HG03575 (cell line): ENCODE measurements around the gene GLE1.
"Not testable (repeated sequence)": the region's sequence is repeated elsewhere in the genome, so short reads cannot be mapped to it uniquely, and the experiment has no call there.

Experiments
- ATAC-seq: cut with Tn5 transposase; IDR thresholded peaks from one replicate; pipeline ENCODE4 v1.9.1; 2021; ENCODE audit not compliant: unreplicated experiment, insufficient number of reproducible peaks, low FRiP score; ENCODE audit errors: extremely low read depth

GLE1 gene

DNA sequence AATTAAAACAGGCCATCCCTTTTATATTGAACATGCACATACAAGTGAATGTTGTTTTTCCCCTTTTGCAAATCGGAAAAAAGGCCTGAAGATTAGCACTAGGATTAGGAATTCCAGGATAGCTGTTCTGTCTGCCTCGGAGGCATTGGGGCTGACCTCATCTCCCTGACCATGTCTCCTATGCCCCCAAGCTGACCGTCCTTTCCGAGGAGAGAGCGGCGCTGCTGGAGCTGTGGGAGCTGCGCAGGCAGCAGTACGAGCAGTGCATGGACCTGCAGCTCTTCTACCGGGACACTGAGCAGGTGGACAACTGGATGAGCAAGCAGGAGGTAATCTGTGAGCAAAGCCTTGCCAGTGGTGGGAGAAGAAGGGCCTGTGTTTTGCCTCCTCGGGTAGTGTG, 76.2 kb downstream of the GLE1 start:
- ATAC-seq = no peak

DNA sequence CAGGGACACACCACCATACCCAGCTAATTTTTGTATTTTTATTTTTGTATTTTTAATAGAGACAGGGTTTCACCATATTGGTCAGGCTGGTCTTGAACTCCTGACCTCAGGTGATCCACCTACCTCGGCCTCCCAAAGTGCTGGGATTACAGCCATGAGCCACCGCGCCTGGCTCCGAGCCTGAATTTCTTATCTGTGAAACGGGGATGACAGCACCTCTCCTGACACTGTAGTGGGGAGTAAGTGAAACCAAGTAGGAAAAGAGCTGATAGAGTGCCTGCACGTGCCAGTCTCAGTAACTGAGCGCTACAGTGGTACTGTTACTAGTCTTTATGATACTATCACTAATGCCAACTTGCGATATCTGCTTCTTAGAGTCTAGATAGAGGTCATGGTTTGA, 80.6 kb downstream of the GLE1 start:
- ATAC-seq = not testable (repeated sequence)

DNA sequence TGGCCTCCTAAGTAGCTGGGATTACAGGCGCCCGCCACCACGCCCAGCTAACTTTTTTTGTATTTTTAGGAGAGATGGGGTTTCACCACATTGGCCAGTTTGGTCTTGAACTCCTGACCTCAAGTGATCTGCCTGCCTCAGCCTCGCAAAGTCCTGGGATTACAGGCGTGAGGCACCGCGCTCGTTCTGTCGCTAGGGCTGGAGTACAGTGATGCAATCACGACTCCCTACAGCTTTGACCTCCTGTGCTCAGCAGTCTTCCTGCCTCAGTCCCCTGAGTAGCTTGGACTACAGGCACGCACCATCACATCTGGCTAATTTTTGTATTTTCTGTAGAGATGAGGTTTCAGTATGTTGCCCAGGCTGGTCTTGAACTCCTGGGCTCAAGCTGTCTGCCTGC, 82.4 kb downstream of the GLE1 start:
- not testable (repeated sequence) for ATAC-seq

DNA sequence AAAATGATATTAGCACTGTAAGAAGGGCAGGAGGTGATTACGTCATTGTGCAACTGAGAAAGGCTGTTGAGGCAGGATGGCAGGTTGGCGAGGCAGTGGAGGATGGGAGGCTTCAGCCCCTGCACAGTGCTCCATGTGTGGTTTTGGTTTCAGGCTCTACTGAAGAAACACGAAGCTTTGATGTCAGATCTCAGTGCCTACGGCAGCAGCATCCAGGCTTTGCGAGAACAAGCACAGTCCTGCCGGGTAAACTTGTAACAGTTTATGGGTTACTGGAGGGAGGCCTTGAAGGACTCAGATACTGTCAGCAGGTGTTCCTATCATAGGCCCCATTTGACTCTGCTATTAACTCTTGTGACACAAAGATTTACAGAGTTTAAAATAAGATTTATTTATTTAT, 82.9 kb downstream of the GLE1 start:
- ATAC-seq = no peak

DNA sequence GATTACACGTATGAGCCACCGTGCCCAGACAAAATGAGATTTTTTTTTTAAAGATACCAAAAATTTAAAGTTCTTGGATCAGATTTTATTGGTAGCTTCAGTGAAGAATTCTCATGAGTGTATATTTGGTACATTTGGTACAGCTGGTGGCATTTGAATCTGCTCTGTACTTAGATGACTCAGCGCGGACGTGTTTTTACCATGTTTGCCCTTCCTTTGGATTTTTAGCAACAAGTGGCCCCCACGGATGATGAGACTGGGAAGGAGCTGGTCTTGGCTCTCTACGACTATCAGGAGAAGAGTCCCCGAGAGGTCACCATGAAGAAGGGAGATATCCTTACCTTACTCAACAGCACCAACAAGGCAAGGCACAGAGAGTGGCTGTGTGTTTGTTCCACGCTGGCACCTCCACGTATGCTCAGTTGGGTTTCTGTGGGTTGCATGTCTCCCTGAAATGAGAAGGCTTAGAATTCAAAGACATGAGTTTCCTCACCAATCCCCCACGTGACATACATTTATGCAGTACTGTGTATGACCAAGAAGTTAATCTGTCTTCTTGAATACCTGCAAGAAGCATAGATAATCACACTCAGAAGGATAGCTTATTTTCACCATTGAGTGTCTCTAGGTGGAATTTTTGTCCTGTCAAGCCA, 84.2 kb downstream of the GLE1 start:
- ATAC-seq = no peak
